Upper lobe of left lung (tissue), 4 donors: ENCODE measurements around the gene RDM1.

ENCODE experiments used
- CTCF ChIP-seq, 6 experiments: fragments of 450-650 bp in 4 of 6; fragments of 200-600 bp in 2 of 6; sonication (generic) in 2 of 6; IDR thresholded peaks; one replicate each; pipeline ENCODE4 v1.5.1; 2016 to 2019; ENCODE audit warnings: antibody characterized with exemption in 6 of 6
- EP300 ChIP-seq, 4 donors: sonication (generic); formaldehyde crosslinking; IDR thresholded peaks; one replicate each; pipeline ENCODE4 v1.5.1; 2017; ENCODE audit warnings: antibody characterized with exemption in 4 of 4, control low read depth in 2 of 4
- POLR2A ChIP-seq, 4 donors: fragments of 450-650 bp; IDR thresholded peaks; one replicate each; pipeline ENCODE4 v1.5.1; 2016 to 2017; ENCODE audit warnings: antibody characterized with exemption in 4 of 4, mild to moderate bottlenecking in 2 of 4
- POLR2AphosphoS5 ChIP-seq, 2 donors: sonication (generic); formaldehyde crosslinking; IDR thresholded peaks; one replicate each; pipeline ENCODE4 v1.5.1; 2017; ENCODE audit warnings: antibody characterized with exemption in 2 of 2

- TF ChIP-seq POLR2AphosphoS5 (IDR thresholded peaks at IDR 0.05) = no peak
- no peak for TF ChIP-seq EP300 (IDR thresholded peaks at IDR 0.05)
- no peak for TF ChIP-seq POLR2A (IDR thresholded peaks at IDR 0.05)
- TF ChIP-seq CTCF (IDR thresholded peaks at IDR 0.05) = no peak
Measured at GRCh38 chr17:35977509-35977908, 46.9 kb upstream of the RDM1 start.
